Measurements from ENCODE around the gene ASTN2. TPM values are rescaled to one million over a fixed set of nuclear protein-coding genes. Genes with fewer than 3 reads are reported as not detected.
A peak's percentile ranks its signal among the peaks of the same experiment; 100 is the strongest.

The ASTN2 gene
- total and polyA plus RNA-seq, 9 of the 15 experiments (the other 6 are each of a cell fraction or from before 2014, with no cell fraction given), result 0.56 to 3.5 (median 1.9) TPM

GRCh38 chr9:116661037-116661954, 753.6 kb downstream of the ASTN2 start (continued):
- no peak for TF ChIP-seq ZBTB9 (CRISPR knock-in tag; IDR thresholded peaks at IDR 0.05)
- no peak for TF ChIP-seq SMARCA5 (IDR thresholded peaks at IDR 0.05)
- TF ChIP-seq SMC3 (conservative IDR thresholded peaks at IDR 0.05; ENCODE audit: insufficient read depth, low read depth, low read length), result peak; percentile 46; the same call in 1 of the 2 replicates
- TF ChIP-seq POLR2A (conservative IDR thresholded peaks at IDR 0.05), result no peak
- no peak for TF ChIP-seq NR2F6 (CRISPR knock-in tag; IDR thresholded peaks at IDR 0.05)
- TF ChIP-seq NELFE (IDR thresholded peaks at IDR 0.05; ENCODE audit: insufficient read depth, insufficient read length), result no peak
- TF ChIP-seq REST (IDR thresholded peaks at IDR 0.05; ENCODE audit: borderline replicate concordance), result peak; percentile 66; the same call in 1 of the 2 replicates
- no peak for TF ChIP-seq REST (CRISPR knock-in tag; IDR thresholded peaks at IDR 0.05; ENCODE audit: low read depth)
- no peak for TF ChIP-seq NKRF (IDR thresholded peaks at IDR 0.05; ENCODE audit: borderline replicate concordance)
- TF ChIP-seq TBL1XR1 (IDR thresholded peaks at IDR 0.05; ENCODE audit: low read length in 2 of 2), result no peak

Data from K562 (cell line).